Glutamatergic neuron (in vitro differentiated cells): ENCODE measurements around the gene PARP3. TPM values are rescaled to one million over a fixed set of nuclear protein-coding genes. Genes with fewer than 3 reads are reported as not detected.

ENCODE experiments used
- DNase-seq: peaks from one replicate; pipeline ENCODE4 v3.0.0; 2022
- H3K27ac Mint-ChIP-seq: one replicate; pipeline ENCODE4 v1.8.0; 2020; ENCODE audit warnings: mild to moderate bottlenecking, mixed read lengths, inconsistent platforms; ENCODE audit not compliant: unreplicated experiment
- H3K27me3 Mint-ChIP-seq: one replicate; pipeline ENCODE4 v1.8.0; 2020; ENCODE audit warnings: mild to moderate bottlenecking, moderate library complexity, mixed read lengths, inconsistent platforms; ENCODE audit not compliant: unreplicated experiment
- H3K36me3 Mint-ChIP-seq: one replicate; pipeline ENCODE4 v1.8.0; 2020; ENCODE audit warnings: mild to moderate bottlenecking, mixed read lengths, inconsistent platforms; ENCODE audit not compliant: unreplicated experiment
- H3K4me1 Mint-ChIP-seq: one replicate; pipeline ENCODE4 v1.8.0; 2020; ENCODE audit warnings: mild to moderate bottlenecking, low read depth, mixed read lengths, inconsistent platforms; ENCODE audit not compliant: unreplicated experiment
- H3K4me3 Mint-ChIP-seq: one replicate; pipeline ENCODE4 v1.8.0; 2020; ENCODE audit warnings: mild to moderate bottlenecking, mixed read lengths, inconsistent platforms; ENCODE audit not compliant: unreplicated experiment
- H3K9me3 Mint-ChIP-seq: one replicate; pipeline ENCODE4 v1.8.0; 2020; ENCODE audit warnings: mild to moderate bottlenecking, moderate library complexity, mixed read lengths, inconsistent platforms; ENCODE audit not compliant: unreplicated experiment
- total RNA-seq: library from RNA; stranded (reverse); fragmentation: NEBNext Ultra II Directional; extraction: Animal tissue kit (Norgen Biotek cat#: 25700); gene quantifications from one replicate; pipeline ENCODE4 v1.2.1, GENCODE V29; 2021; ENCODE audit not compliant: unreplicated experiment
- TF ChIP-seq, protein P1 (sequence below): fragments of 200-600 bp; sonication (generic); IDR thresholded peaks from one replicate; pipeline ENCODE4 v1.5.0; 2021; ENCODE audit not compliant: partially characterized antibody, unreplicated experiment

Gene PARP3
- total RNA-seq, 1 donor from 2014 or later = 3.8 TPM

DNA sequence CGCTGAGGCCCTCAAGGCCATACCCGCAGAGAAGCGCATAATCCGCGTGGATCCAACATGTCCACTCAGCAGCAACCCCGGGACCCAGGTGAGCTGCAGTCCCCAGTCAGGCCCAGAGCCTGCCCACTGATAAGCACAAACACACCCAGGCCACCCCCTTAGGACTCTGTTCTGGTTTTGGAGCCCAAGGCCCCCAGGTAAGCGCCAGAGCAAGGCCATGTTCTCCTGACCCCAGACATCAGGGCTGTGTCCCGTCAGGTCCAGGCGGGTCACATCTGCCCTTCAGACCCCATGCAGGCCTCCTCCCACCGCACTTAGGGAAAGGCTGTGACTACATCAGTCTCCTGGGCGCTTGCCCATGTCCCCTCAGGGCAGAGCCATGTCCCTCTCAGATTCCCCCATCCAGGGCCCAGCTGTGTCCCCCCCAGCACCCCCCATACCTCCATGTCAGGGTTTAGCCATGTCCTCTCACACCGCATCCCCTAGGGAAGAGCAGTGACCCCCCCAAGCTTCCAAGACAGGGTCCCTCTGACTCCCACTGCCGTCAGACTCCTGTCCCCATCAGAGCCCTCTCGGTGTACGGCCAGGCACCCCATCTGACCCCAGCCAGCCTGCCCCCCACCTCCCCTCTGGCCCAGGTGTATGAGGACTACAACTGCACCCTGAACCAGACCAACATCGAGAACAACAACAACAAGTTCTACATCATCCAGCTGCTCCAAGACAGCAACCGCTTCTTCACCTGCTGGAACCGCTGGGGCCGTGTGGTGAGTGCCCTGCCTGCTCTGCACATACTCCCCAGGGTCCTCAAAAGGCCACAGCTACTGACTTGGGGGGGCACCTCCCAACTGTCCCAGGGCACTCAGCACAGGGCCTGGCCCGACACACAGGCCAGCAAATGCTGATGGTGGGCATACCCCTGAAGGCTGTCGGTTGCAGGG, 1.6 kb downstream of the PARP3 start:
- Mint-ChIP-seq H3K4me1 (peaks cover 6% of the 10 kb centered on the region), H3K4me3 (no peak overlapping the region), H3K27me3 (peaks cover 18% of the 10 kb centered on the region), H3K9me3 (peaks cover 13% of the 10 kb centered on the region), H3K27ac (no peak overlapping the region), H3K36me3 (no peaks in the 10 kb centered on the region)
- DNase-seq = no peak
- TF ChIP-seq, protein P1, sequence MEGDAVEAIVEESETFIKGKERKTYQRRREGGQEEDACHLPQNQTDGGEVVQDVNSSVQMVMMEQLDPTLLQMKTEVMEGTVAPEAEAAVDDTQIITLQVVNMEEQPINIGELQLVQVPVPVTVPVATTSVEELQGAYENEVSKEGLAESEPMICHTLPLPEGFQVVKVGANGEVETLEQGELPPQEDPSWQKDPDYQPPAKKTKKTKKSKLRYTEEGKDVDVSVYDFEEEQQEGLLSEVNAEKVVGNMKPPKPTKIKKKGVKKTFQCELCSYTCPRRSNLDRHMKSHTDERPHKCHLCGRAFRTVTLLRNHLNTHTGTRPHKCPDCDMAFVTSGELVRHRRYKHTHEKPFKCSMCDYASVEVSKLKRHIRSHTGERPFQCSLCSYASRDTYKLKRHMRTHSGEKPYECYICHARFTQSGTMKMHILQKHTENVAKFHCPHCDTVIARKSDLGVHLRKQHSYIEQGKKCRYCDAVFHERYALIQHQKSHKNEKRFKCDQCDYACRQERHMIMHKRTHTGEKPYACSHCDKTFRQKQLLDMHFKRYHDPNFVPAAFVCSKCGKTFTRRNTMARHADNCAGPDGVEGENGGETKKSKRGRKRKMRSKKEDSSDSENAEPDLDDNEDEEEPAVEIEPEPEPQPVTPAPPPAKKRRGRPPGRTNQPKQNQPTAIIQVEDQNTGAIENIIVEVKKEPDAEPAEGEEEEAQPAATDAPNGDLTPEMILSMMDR = no peak

DNA sequence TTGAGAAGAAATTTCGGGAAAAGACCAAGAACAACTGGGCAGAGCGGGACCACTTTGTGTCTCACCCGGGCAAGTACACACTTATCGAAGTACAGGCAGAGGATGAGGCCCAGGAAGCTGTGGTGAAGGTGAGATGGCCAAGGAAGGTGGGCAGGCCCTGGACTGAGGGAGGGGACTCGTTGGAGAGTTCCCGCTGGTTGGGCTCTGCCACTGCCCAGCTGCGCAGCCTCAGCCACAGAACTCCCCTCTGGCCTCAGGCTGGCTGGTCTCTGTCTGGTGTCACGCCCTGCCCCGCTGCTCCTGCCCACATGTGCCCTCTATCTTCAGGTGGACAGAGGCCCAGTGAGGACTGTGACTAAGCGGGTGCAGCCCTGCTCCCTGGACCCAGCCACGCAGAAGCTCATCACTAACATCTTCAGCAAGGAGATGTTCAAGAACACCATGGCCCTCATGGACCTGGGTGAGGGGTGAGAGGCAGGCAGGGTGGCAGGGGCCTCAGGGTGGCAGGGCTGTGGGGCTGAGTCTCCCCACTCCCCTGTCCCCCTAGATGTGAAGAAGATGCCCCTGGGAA, 2.4 kb downstream of the PARP3 start:
- TF ChIP-seq, protein P1 = no peak
- DNase-seq = no peak
- H3K27me3 Mint-ChIP-seq = peaks cover 18% of the 10 kb centered on the region
- no peak overlapping the region for H3K27ac Mint-ChIP-seq
- peaks cover 13% of the 10 kb centered on the region for H3K9me3 Mint-ChIP-seq
- peaks cover 6% of the 10 kb centered on the region for H3K4me1 Mint-ChIP-seq
- H3K36me3 Mint-ChIP-seq = no peaks in the 10 kb centered on the region
- no peak overlapping the region for H3K4me3 Mint-ChIP-seq

DNA sequence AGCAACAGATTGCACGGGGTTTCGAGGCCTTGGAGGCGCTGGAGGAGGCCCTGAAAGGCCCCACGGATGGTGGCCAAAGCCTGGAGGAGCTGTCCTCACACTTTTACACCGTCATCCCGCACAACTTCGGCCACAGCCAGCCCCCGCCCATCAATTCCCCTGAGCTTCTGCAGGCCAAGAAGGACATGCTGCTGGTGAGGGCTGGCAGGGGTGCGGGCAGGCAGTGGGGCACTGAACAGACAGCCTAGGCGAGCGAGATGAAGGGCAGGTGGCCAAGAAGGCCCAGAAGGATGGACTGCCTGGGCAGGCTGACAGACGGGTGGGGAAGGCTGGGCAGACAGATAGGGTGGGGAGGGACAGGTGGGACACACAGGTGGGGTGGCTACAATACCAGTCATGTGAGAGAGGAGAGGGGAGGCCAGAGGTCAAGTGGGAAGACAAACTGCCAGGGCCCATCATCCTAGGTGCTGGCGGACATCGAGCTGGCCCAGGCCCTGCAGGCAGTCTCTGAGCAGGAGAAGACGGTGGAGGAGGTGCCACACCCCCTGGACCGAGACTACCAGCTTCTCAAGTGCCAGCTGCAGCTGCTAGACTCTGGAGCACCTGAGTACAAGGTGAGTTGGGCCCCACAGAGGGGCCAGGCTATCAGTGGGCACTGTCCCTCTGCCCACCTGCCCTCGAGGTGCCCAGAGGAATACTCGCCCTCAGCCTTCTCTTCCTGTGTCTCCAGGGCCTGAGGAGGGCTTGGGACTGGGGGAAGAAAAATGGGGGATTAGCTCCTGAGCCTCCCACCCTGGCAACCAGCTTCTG, 3.1 kb downstream of the PARP3 start:
- TF ChIP-seq, protein P1 = no peak
- no peak for DNase-seq

DNA sequence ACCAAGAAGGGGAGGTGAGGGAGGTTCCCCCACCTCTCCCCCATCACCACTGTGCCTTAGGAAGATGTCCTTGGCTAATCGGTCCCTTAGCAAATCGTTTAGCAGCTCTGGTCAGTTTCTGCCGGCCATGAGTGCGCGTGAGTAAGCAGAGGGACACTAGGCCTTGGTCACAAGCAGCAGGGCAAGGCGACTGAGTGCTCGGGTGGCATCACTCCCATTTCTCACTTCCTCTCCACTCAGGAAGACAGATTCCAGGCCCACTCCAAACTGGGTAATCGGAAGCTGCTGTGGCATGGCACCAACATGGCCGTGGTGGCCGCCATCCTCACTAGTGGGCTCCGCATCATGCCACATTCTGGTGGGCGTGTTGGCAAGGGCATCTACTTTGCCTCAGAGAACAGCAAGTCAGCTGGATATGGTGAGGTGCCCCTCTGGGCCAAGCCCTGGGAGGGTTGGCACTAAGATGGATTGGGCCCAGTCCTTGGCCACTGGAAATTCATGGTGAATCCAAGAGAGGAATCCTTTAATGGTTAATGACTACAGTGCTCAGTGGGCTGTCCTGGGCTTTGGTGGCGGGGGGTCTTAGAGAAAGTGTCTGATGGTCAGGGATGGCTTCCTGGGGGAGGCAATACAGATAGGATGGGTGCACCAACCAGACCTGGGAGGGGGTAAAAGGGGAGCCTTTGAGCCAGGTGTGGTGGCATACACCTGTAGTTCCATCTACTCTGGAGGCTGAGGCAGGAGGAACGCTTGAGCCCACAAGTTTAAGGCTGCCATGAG, 4.0 kb downstream of the PARP3 start:
- Mint-ChIP-seq H3K4me3 (no peak overlapping the region), H3K27ac (no peak overlapping the region), H3K4me1 (peaks cover 1% of the 10 kb centered on the region), H3K9me3 (peaks cover 15% of the 10 kb centered on the region), H3K27me3 (peaks cover 15% of the 10 kb centered on the region), H3K36me3 (no peaks in the 10 kb centered on the region)
- peak; percentile 7 for DNase-seq
- TF ChIP-seq, protein P1 = no peak

More for the DNA sequence above, 3.1 kb downstream of the PARP3 start:
- Mint-ChIP-seq H3K4me3 (no peak overlapping the region), H3K36me3 (no peaks in the 10 kb centered on the region), H3K4me1 (peaks cover 6% of the 10 kb centered on the region), H3K9me3 (peaks cover 15% of the 10 kb centered on the region), H3K27me3 (peaks cover 18% of the 10 kb centered on the region), H3K27ac (no peak overlapping the region)
